Right forelimb (tissue), 1 donor: ENCODE measurements around the gene CYB5B.
A peak's percentile ranks its signal among the peaks of the same experiment; 100 is the strongest.

ENCODE experiments used
- DNase-seq: peaks from one replicate; pipeline ENCODE4 v3.0.0-alpha.2; 2018

CYB5B gene

DNA sequence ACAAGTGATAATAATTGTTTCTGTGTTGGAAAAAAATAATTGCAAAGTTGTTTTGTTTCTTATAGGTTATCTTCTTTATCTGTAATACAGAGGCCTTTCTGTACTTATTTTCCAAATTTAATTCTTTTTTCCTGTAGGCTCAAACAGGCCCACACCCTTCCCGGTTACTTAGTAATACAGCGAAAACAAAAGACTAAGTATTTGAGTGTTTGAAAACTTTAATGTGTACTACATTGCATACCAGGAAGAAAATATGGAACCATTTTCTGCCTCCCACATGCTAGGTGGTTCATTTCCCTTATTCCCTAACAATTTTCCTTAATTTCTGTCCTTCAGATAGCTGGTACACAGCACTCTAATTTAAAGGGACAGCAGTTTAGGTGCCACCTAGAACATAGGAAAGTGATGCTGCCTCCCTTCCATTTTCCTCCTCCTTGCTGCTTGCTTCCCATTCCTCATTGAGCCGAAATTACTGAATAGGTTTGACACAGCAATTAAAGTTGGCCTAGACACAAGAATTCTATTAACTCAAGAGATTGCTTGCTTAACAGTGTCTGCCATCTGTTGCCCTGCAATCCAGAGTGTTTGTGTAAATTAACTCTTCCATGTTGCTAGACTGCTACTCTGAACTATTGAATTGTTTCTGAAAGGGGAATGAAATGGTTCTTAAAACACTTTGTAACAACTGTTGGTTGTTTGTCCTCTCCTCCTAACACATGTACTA lies 24.2 kb downstream of the CYB5B start:
- DNase-seq = no peak

DNA sequence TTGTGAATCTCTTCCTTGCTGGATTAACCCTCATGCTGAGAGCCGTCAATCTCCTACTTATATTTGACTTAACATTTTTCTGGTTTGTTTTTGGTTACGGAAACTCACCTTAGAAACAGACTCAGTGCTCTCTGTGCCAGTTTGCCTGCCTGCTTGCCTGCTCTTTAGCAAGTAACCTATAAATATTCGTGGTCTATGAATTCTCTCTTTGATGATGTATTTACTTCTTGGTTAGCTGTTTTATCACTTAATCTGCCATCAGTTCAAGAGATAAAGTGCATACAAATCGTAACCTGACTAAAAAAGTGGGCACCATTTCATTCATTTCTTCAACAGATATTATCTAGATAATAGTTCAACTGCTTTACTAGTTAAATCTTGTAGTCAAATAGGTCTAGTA lies 26.7 kb downstream of the CYB5B start:
- DNase-seq = no peak

DNA sequence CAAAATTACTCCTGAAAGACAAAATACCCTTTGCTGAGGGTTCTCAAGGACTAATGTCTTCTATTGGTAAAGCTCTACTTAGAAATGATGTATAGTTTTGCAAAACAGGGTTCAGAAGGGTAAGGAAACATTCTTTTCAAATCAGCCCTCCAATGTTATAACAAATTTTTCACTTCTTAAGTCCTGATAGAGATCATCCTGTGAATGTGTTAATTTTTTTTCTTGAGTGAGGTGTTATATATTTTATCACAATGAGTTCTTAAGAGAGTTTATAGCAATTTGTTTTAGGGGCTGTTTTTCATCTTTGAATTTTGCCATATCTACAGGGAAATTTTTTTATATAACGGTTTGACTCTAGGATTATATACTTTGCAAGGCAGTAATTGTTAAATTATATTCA lies 29.5 kb downstream of the CYB5B start:
- DNase-seq = no peak

DNA sequence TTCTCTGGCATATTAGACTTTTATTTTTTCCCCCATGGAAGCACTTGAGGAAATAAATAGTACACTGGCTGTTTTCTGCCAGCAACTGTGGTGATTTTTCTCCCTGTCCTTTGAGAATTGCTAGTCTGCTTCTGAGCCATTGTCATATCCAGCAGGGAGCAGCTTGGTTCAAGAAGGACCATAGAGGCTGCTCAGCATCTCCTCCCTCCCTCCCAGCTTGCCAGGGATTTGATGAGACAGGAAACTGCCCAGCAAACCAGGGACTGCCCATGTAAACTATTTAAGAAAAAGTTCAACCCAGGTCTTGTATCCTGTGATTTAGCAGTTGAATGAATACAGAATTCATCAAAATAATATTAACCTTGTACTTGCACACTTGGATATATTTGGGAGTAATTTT lies 39.5 kb downstream of the CYB5B start:
- DNase-seq = no peak

DNA sequence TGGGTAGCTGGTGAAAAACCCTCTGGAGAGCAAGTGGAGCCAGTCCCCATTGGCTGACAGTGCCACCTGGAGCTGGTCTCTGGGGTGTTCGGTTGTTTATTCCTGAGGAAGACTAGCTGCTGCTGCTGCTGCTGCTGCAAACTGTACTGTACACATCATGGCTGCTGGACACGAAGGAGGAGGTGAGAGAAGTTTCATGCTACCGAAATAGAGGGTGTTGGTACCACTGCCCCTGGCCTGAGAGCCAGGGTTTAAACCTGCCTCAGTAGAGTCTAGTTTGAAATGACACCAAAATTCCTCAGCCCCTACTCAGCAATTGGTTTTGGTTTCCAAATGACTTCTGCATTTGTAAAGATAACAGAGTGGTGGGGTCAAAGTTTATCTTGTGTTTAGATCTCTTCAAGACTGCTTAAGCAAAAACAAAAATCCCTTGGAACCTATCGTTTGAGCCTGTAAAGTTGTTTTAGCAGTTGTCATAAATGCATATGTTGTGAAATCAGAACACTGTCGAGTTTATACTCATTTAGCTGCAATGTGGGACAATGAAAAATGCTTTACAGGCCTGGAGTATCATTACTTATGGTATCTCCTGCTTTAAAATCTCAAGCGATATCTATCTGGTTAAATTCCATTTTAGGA lies 40.8 kb downstream of the CYB5B start:
- no peak for DNase-seq

DNA sequence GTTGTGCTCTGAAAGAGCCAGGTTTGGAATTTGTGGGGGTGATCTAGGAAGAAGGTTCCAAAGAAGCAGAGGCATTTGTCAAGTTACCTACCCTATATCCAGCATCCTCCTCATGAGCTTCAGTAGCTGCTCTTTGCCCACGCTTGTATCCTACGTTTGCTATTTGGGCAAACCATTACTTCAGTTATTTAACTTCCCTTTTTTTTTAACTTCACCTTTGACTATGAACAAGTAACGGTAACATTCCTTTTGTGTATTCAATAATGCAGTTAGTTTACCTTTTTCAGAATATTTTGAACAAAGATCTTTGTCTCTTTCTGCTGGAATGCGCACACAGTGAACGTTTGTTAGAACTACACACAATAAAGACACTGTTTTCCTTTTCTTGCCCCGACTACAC lies 41.5 kb downstream of the CYB5B start:
- no peak for DNase-seq

DNA sequence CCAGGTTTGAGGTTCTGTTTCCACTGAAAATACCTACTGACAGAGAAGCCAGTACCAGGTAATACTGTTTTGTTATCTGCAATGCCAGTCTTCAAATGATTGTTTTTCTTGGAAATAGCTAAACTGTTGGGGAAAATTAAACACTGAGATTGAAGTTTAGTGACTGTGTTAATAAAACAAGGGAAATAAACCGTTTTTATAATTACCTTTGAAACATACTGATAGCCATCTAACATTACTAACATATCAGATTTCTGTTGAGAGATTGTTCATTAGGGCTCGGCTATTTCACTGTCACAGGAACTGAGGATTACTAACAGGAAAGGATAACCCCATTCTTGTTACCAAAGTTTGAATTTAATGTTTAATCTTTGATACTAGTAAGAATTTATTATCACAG lies 42.1 kb downstream of the CYB5B start:
- DNase-seq = no peak

DNA sequence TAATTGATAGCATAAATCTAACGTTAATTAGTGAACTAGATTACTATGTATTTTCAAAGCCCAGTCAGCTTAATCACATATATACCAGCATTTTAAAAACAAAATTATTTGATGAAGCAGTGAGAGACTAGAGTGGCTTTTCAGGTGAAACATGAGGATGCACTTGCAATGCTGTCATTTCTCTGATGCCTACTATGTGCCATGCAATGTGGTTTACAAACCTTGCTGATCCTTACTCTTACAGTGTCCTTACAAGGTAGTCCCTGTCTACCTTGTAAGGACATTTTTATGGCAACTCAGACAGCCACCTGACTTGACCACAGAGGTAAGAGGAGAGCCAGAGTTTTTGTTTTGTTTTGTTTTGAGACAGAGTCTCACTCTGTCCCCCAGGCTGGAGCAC lies 42.7 kb downstream of the CYB5B start:
- DNase-seq = no peak

DNA sequence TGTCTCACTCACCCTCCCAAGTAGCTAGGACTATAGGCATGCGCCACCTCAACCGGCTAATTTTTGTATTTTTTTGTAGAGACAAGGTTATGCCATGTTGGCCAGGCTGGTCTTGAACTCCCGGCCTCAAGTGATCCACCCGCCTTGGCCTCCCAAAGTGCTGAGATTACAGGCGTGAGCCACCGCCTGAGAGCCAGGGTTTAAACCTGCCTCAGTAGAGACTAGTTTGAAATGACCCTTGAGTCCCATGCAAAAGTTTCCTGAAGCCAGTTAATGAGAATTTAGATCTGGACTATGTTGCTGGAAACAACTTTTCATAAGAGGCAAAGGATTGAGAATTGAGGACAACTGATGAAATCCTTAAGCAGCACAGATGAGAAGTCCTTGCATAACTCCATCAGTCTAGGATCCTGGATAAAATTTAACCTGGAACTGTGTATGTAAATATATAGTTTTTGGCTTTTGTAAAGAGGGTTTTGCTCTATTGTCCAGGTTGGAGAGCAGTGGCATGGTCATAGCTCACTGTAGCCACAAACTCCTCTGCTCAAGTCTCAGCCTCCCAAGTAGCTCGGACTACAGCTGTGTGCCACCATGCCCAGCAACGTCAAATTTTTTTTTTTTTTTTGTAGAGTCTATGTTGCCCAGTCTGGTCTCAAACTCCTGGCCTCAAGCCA lies 43.2 kb downstream of the CYB5B start:
- DNase-seq = no peak

DNA sequence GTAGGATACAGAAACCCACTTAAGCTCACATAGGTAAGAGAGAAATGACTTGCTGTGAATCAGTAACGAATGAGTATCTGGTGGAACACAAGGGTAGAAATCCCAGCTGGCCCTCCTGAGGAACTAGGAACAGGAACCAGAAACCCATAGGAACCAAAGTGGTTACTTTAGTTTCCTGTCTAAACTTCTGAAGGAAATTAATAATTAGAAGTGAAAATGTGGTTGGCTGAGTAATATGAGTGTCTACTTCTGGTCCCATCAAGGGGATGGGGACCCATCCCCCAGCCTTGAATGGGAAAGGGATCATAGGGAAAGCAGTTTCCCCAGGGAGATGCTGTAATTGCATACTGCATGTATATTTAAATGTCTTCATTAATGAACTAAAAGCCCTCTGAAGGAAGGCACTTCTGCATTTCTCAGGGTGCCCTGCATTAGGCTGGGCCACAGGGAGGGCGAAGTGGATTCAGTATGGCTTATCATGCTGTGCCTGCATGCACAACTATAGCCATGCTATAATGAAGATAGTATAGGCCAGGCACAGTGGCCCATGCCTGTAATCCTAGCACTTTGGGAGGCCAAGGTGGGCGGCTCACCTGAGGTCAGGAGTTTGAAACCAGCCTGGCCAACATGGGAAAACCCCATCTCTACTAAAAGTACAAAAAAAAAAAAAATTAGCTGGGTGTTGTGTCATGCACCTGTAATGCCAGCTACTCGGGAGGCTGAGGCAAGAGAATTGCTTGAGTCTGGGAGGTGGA lies 45.6 kb downstream of the CYB5B start:
- no peak for DNase-seq

DNA sequence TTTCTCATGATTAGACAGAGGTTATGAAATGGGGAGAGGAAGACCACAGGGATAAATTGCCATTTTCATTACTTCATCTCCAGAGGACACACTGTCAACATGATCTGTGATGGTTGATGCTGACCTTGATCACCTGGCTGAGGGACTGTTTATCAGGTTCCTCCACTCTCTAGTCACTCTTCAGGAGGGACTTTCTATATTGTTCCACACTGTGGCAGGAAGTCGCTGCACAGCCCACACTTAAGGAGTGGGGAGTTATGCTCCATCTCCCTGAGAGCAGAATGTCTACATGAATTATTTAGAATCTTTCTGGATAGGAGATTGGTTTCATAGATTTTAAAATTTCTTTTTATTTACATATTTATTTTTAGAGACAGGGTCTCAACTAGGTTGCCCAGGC lies 46.7 kb downstream of the CYB5B start:
- no peak for DNase-seq

DNA sequence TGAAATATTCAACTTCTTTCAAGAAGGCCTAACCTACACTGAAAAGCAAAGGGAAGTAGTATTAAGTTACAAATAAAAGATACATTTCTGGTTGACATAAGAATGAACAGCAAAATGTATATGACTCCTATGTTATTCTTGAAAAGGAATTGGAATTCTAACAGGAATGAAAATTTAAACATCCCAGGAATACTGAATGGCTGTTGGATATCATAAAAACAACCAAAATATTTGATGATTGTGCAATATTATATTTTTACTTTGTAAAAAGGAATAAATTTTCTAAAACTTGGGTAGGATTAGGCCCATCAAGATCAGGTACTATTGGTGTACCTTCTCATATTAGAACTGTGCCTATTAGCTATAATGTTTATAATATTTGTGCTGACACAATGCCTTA lies 50.0 kb downstream of the CYB5B start:
- DNase-seq = no peak

DNA sequence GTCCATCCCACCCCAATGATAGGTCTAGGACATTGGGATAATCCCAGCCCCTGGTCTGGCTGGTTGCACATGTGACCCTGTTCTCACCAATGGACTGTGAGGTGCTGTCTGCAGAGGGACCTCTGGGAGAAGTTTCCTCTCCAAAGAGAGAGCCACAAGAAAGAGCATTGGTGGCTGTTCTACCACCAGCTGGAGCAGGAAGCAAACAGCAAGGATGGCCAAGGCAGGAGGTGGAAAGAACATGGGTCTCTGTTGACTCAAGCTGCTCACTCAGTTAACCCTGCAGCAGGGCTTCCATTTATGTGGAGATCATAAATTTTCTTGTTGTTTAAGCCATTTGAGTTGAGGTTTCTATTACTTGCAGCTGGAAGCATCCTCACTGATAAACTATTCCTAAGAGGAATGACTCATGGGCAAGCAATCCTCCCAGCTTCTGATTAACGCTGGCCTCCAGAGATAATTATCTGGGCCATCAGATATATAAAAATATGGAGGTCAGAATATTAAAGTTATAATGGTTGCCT lies 52.6 kb downstream of the CYB5B start:
- DNase-seq = no peak

DNA sequence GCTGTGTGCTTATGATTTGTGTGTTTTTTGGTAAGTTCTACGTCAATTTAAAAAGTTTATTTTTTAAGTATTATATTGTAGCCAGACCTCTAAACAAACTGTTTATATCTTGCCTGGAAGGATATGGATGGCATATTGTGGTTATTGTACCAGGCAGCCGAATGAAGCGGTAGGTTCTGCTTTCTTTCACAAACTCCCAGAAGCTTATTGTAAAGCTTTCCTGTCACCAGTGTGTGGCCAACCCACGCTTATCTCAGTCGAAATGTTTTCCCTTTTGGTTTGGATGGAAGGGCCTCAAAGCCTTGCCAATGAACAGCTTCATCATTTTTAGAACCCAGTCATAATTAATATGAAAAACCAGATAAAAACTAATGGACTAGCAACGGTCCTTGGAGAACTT lies 53.1 kb downstream of the CYB5B start:
- no peak for DNase-seq

DNA sequence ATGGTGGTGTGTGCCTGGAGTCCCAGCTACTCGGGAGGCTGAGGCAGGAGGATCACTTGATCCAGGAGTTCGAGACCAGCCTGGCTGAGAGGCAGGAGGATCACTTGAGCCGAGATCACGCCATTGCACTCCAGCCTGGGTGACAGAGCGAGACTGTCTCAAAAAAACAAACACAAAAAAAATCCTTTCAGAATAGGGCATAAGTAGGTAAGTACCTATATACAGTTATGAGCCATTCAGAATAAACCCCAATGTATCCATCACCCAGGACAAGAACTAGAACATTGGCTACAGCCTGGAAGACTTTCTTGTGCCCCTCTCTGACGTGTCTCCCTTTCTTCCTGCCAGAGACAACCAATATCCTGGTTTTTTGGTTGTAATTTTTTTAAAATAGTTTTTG lies 54.3 kb downstream of the CYB5B start:
- no peak for DNase-seq

DNA sequence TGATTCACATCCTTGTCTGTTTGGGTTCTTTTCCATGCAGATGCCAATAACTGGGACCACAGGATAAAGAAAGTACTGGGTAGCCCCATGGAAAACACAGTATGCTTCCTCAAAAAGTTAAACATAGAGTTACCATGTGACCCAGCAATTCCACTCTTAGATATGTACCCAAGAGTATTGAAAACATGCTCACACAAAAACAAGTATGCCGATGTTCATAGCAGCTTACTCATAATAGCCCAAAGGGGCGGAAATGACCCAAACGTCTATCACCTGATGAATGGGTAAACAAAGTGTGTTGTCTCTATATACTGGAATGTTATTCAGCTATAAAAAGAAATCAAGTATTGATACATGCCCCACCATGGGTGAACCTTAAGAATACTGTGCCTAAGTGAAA lies 55.4 kb downstream of the CYB5B start:
- DNase-seq = no peak

DNA sequence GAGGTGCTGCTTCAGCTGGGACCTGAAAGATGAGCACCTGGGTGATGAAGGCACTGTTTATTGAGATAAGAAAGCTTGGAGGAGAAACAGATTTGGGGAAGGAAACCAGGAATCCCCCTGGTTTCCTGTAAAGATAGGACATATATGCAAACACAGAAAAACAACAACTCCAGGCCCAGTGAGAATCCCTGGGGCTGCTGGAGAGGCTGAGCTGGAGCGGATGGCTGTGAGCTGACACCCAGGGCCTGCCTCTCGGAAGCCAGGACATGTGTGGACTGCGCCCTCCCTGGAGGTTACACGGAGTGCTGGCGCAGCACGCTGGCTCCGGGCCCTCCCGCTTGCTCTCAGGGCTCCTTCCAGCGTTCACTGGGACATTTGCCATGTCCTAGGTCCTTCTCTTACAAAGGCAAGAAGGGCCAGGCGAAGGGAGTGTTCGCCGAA lies 57.5 kb downstream of the CYB5B start:
- peak; percentile 71 for DNase-seq

DNA sequence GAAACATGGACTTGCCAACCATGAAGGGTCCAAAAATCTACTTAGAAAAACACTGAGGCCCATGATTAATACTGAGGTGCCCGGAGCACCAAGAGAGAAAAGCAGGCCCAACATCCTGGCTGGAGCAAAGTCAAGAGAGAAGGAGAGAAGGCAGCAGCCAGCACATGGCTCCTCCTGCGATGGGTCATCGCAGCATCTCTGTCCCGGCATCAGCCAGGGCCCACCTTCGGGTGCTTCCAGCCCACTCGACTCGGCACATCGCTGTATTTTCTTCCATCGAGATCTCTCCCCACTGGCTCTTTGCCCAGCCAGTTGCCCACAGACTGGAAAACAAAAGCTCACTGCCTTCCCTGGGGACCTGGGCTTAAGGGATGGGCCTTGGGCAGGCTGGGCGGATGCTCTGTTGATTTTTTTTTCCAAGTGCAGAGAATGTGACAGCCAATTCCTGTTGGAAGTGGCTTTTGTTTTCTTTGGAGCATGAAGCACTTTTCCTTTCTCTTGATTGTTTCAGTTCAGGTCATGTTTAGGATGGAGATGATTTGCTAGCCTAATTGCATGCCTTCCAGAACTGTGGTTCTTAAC lies 58.1 kb downstream of the CYB5B start:
- peak; percentile 68 for DNase-seq

DNA sequence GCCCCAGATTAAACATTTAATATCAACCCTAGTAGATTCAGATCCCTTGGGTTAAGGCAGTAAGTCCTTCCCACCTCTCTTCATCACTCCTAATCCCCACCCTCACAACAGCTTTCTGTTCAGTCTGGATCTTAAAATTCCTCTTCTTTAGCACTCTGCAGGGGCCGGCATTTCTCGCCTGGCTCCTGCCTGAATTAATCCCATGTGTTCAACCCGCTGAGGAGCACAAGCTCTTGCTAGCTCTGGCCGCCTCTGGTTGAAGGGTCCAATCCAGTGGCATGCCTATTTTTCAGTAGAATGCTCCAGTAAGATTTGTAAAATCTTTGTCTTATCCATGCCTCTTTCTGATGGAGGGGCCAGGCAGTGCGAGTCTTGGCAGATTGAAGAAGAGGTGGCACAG lies 59.2 kb downstream of the CYB5B start:
- no peak for DNase-seq

DNA sequence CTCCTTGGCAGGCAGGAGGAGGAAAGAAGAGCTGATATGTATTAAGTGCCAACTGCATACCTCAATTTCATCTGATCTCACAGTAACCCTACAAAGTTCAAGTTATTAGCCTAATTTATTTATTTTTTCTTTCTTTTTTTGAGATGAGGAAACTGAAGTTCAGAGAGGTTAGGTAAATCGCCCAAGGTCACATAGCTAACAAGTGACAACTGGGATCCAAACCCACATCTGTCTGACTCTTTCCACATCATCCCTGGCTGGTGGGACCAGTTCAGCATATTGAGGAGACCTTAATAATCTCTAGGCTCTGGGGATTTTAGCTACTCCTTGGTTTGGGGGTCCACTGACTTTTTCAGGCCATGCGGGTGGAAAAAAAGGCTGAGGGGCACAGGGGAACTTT lies 60.9 kb downstream of the CYB5B start:
- DNase-seq = no peak

DNA sequence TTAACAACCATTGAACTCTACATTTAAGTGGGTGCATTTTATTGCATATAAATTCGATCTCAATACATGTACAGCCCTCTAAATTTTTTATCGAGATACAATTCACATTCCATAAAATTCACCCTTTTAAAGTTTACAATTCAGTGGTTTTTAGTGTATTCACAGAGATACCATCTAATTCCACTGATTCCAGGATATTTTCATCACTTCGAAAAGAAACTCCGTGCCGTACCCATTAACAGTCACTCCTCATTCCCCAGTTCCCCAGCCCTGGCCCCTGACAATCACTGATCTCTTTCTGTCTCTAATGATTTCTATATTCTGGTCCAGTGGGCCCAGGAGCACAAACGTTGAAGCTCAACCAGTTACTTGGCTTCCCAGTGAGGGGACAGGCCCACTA lies 61.4 kb downstream of the CYB5B start:
- DNase-seq = no peak

DNA sequence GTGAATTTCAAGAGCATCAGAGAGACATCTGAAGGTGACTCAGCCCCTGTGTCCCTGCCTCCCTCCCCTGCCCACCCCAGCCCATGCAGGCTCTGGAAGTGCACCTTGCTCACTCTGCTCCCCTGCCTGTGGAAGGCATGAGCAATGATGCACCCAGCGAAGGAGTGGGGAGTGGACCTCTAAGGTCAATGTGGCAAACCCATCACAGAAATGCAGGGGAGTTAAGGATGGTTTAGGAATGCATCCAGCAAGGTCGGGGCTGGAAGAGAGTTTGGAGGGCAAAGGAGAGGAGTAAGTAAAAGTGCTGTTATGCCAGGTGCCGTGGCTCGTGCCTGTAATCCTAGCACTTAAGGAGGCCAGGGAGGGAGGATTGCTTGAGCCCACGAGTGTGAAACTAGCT lies 61.9 kb downstream of the CYB5B start:
- DNase-seq = no peak

DNA sequence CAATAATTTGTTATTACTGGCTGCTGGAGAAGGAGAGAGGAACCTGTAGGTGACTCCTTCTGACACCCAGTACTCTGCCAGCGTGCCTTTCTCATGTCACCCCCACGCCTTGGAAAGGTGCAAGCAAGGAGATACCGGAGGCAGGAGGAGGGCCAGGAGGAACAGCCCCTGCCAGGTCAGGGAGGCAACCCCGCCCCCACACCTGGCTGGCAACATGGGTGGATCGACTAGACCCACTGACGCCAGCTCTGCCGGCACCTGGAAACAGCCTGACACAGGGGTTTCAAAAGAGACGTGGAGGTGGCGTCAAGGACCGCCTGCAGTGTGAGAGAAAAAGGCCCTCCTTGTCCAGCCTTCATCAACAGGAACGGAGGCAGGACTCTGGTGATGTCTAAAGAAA lies 62.3 kb downstream of the CYB5B start:
- DNase-seq = no peak
